HepG2 (cell line): Measurements from ENCODE around the gene ASL. TPM values are rescaled to one million over a fixed set of nuclear protein-coding genes. Genes with fewer than 3 reads are reported as not detected.

Experiments
- AGO1 ChIP-seq: fragments of 200-400 bp; formaldehyde crosslinking; IDR thresholded peaks from 2 replicates; pipeline ENCODE4 v1.6.1; 2017; ENCODE audit warnings: mild to moderate bottlenecking, low read depth, low read length, moderate library complexity; ENCODE audit not compliant: poor library complexity, severe bottlenecking
- ARNTL ChIP-seq: sonication (generic); formaldehyde crosslinking; IDR thresholded peaks from 2 replicates; pipeline ENCODE4 v1.4.0; 2020; ENCODE audit warnings: mild to moderate bottlenecking, missing genetic modification reagents
- CAMTA2 ChIP-seq: sonication (generic); formaldehyde crosslinking; IDR thresholded peaks from 2 replicates; pipeline ENCODE4 v1.4.0; 2020; ENCODE audit warnings: mild to moderate bottlenecking, missing genetic modification reagents, borderline replicate concordance
- CEBPG ChIP-seq: IDR thresholded peaks from 2 replicates; pipeline ENCODE4 v1.6.1; 2016
- CENPT ChIP-seq: sonication (generic); formaldehyde crosslinking; IDR thresholded peaks from 2 replicates; pipeline ENCODE4 v1.8.0; 2022; ENCODE audit warnings: low read depth, mild to moderate bottlenecking, moderate library complexity, missing genetic modification reagents
- HOXA7 ChIP-seq: sonication (generic); formaldehyde crosslinking; IDR thresholded peaks from 2 replicates; pipeline ENCODE4 v1.8.1; 2022; ENCODE audit warnings: mild to moderate bottlenecking, missing genetic modification reagents, moderate library complexity
- JUN ChIP-seq: sonication (generic); formaldehyde crosslinking; IDR thresholded peaks from 2 replicates; pipeline ENCODE4 v1.4.0; 2020; ENCODE audit warnings: mild to moderate bottlenecking, missing genetic modification reagents
- KLF9 ChIP-seq: IDR thresholded peaks from 2 replicates; pipeline ENCODE4 v1.6.1; 2016; ENCODE audit warnings: low read depth
- MIER2 ChIP-seq: IDR thresholded peaks from 2 replicates; pipeline ENCODE4 v1.6.1; 2016; ENCODE audit warnings: missing biosample characterization, missing genetic modification reagents
- PITX1 ChIP-seq: sonication (generic); formaldehyde crosslinking; IDR thresholded peaks from 2 replicates; pipeline ENCODE4 v1.5.1; 2020; ENCODE audit warnings: mild to moderate bottlenecking, missing genetic modification reagents
- RBM22 ChIP-seq: fragments of 200-400 bp; formaldehyde crosslinking; optimal IDR thresholded peaks from 2 replicates; pipeline ENCODE3; 2017; ENCODE audit warnings: mild to moderate bottlenecking, low read length, moderate library complexity
- SP4 ChIP-seq: sonication (generic); formaldehyde crosslinking; IDR thresholded peaks from 2 replicates; pipeline ENCODE4 v1.8.1; 2023; ENCODE audit warnings: mild to moderate bottlenecking, missing genetic modification reagents
- TCF7L2 ChIP-seq: IDR thresholded peaks from 2 replicates; pipeline ENCODE4 v1.6.1; 2011; ENCODE audit warnings: mild to moderate bottlenecking, low read depth, low read length, moderate library complexity
- TSC22D2 ChIP-seq: sonication (generic); formaldehyde crosslinking; IDR thresholded peaks from 2 replicates; pipeline ENCODE4 v1.5.1; 2020; ENCODE audit warnings: missing genetic modification reagents, mild to moderate bottlenecking, borderline replicate concordance
- ZNF143 ChIP-seq: sonication (generic); formaldehyde crosslinking; IDR thresholded peaks from 2 replicates; pipeline ENCODE4 v1.4.0; 2020; ENCODE audit warnings: missing genetic modification reagents
- ZNF451 ChIP-seq: sonication (generic); formaldehyde crosslinking; IDR thresholded peaks from 2 replicates; pipeline ENCODE4 v1.5.0; 2020; ENCODE audit warnings: mild to moderate bottlenecking, missing genetic modification reagents
- ZSCAN21 ChIP-seq: sonication (generic); formaldehyde crosslinking; IDR thresholded peaks from 2 replicates; pipeline ENCODE4 v1.8.0; 2022; ENCODE audit warnings: mild to moderate bottlenecking, missing genetic modification reagents, moderate library complexity, borderline replicate concordance
- ZSCAN31 ChIP-seq: sonication (generic); formaldehyde crosslinking; IDR thresholded peaks from 2 replicates; pipeline ENCODE4 v1.5.0; 2020; ENCODE audit warnings: low read depth, mild to moderate bottlenecking, missing genetic modification reagents
- polyA plus RNA-seq, 8 experiments: library from polyadenylated mRNA; depleted of rRNA in 3 of 8; stranded (reverse) in 7 of 8; unstranded in 1 of 8; fragments of >200 nt; fragmentation: Illumina TruSeq in 4 of 8; extraction: Trizol in 4 of 8; gene quantifications; 2 replicates each; pipeline versions ENCODE4 v1.2.1 to v1.2.3, GENCODE V29; 2011 to 2016; ENCODE audit warnings: low read depth in 4 of 8, missing spikeins in 1 of 8, mixed read lengths in 1 of 8; ENCODE audit not compliant: insufficient read depth in 1 of 8
- total RNA-seq, 5 experiments: library from RNA; depleted of rRNA; stranded (reverse); fragments of >200 nt; fragmentation: Illumina TruSeq; extraction: Trizol; gene quantifications; 2 replicates each; pipeline ENCODE4 v1.2.3, GENCODE V29; 2016; ENCODE audit warnings: low read depth in 1 of 5
- TF ChIP-seq, protein P1 (sequence below): sonication (generic); formaldehyde crosslinking; IDR thresholded peaks from 2 replicates; pipeline ENCODE4 v1.4.0; 2020; ENCODE audit warnings: missing genetic modification reagents
- TF ChIP-seq, protein P2 (sequence below): IDR thresholded peaks from 2 replicates; pipeline ENCODE4 v1.6.1; 2018; ENCODE audit warnings: missing genetic modification reagents, mild to moderate bottlenecking, missing compliant biosample characterization
- TF ChIP-seq, protein P3 (sequence below): sonication (generic); formaldehyde crosslinking; IDR thresholded peaks from 2 replicates; pipeline ENCODE4 v1.9.0; 2021; ENCODE audit warnings: missing genetic modification reagents, borderline replicate concordance
- TF ChIP-seq, protein P4 (sequence below): sonication (generic); formaldehyde crosslinking; IDR thresholded peaks from 2 replicates; pipeline ENCODE4 v1.4.0; 2020; ENCODE audit warnings: mild to moderate bottlenecking, low read depth, missing genetic modification reagents

The ASL gene
- total and polyA plus RNA-seq, 2 of the 13 experiments (the other 11 are each of a cell fraction or from before 2014, with no cell fraction given), result 71.4 to 96.5 TPM

DNA sequence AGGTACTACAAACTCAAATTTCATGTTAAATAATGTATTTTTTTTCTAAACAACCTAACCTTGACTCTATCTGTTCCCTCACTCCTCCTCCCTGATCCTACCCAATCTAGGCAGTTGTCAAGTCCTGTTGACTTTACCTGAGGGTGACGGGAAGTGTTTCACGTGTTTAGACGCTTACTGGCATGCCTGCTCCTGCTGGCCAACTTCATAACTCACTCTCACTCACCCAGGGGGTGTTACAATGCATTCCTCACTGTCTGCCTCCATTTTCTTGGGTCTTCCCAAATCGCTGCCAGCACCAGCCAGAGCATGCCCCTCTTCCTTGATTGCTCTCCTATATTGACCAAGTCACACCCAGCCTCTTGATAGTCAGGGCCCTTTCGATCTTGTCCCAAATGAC lies 67.4 kb downstream of the ASL start (continued):
- TF ChIP-seq AGO1 (no peak), CAMTA2 (CRISPR knock-in tag) (no peak), CEBPG (CRISPR knock-in tag) (peak; percentile 51), MIER2 (CRISPR knock-in tag) (no peak), KLF9 (CRISPR knock-in tag) (no peak; the same call in 1 of the 2 replicates), SP4 (CRISPR knock-in tag) (no peak), ZSCAN31 (peak; percentile 45; the same call in 1 of the 2 replicates), RBM22 (no peak), ARNTL (peak; percentile 51; the same call in 1 of the 2 replicates), TSC22D2 (CRISPR knock-in tag) (peak; percentile 74; the same call in 1 of the 2 replicates), ZNF143 (peak; percentile 68), CENPT (no peak), JUN (CRISPR knock-in tag) (no peak), HOXA7 (CRISPR knock-in tag) (no peak), ZSCAN21 (CRISPR knock-in tag) (peak; percentile 42; the same call in 1 of the 2 replicates), ZNF451 (CRISPR knock-in tag) (no peak), TCF7L2 (no peak), PITX1 (CRISPR knock-in tag) (no peak; the same call in 1 of the 2 replicates)
- TF ChIP-seq, protein P1, sequence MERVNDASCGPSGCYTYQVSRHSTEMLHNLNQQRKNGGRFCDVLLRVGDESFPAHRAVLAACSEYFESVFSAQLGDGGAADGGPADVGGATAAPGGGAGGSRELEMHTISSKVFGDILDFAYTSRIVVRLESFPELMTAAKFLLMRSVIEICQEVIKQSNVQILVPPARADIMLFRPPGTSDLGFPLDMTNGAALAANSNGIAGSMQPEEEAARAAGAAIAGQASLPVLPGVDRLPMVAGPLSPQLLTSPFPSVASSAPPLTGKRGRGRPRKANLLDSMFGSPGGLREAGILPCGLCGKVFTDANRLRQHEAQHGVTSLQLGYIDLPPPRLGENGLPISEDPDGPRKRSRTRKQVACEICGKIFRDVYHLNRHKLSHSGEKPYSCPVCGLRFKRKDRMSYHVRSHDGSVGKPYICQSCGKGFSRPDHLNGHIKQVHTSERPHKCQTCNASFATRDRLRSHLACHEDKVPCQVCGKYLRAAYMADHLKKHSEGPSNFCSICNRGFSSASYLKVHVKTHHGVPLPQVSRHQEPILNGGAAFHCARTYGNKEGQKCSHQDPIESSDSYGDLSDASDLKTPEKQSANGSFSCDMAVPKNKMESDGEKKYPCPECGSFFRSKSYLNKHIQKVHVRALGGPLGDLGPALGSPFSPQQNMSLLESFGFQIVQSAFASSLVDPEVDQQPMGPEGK (CRISPR knock-in tag), result peak; percentile 45; the same call in 1 of the 2 replicates
- TF ChIP-seq, protein P2, sequence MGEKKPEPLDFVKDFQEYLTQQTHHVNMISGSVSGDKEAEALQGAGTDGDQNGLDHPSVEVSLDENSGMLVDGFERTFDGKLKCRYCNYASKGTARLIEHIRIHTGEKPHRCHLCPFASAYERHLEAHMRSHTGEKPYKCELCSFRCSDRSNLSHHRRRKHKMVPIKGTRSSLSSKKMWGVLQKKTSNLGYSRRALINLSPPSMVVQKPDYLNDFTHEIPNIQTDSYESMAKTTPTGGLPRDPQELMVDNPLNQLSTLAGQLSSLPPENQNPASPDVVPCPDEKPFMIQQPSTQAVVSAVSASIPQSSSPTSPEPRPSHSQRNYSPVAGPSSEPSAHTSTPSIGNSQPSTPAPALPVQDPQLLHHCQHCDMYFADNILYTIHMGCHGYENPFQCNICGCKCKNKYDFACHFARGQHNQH, result peak; percentile 86; the same call in 1 of the 2 replicates
- TF ChIP-seq, protein P3, sequence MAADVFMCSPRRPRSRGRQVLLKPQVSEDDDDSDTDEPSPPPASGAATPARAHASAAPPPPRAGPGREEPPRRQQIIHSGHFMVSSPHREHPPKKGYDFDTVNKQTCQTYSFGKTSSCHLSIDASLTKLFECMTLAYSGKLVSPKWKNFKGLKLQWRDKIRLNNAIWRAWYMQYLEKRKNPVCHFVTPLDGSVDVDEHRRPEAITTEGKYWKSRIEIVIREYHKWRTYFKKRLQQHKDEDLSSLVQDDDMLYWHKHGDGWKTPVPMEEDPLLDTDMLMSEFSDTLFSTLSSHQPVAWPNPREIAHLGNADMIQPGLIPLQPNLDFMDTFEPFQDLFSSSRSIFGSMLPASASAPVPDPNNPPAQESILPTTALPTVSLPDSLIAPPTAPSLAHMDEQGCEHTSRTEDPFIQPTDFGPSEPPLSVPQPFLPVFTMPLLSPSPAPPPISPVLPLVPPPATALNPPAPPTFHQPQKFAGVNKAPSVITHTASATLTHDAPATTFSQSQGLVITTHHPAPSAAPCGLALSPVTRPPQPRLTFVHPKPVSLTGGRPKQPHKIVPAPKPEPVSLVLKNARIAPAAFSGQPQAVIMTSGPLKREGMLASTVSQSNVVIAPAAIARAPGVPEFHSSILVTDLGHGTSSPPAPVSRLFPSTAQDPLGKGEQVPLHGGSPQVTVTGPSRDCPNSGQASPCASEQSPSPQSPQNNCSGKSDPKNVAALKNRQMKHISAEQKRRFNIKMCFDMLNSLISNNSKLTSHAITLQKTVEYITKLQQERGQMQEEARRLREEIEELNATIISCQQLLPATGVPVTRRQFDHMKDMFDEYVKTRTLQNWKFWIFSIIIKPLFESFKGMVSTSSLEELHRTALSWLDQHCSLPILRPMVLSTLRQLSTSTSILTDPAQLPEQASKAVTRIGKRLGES (CRISPR knock-in tag), result peak; percentile 77; the same call in 1 of the 2 replicates
- TF ChIP-seq, protein P4, sequence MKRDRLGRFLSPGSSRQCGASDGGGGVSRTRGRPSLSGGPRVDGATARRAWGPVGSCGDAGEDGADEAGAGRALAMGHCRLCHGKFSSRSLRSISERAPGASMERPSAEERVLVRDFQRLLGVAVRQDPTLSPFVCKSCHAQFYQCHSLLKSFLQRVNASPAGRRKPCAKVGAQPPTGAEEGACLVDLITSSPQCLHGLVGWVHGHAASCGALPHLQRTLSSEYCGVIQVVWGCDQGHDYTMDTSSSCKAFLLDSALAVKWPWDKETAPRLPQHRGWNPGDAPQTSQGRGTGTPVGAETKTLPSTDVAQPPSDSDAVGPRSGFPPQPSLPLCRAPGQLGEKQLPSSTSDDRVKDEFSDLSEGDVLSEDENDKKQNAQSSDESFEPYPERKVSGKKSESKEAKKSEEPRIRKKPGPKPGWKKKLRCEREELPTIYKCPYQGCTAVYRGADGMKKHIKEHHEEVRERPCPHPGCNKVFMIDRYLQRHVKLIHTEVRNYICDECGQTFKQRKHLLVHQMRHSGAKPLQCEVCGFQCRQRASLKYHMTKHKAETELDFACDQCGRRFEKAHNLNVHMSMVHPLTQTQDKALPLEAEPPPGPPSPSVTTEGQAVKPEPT, result no peak
